HG02610 (cell line): ENCODE data around the gene CACNA1D.

ENCODE experiments used
- ATAC-seq: cut with Tn5 transposase; IDR thresholded peaks from one replicate; pipeline ENCODE4 v1.9.1; 2021; ENCODE audit warnings: mild to moderate bottlenecking, moderate library complexity; ENCODE audit not compliant: unreplicated experiment

CACNA1D gene

GRCh38 chr3:53837331-53837730 is 342.9 kb downstream of the CACNA1D start:
- no peak for ATAC-seq

DNA sequence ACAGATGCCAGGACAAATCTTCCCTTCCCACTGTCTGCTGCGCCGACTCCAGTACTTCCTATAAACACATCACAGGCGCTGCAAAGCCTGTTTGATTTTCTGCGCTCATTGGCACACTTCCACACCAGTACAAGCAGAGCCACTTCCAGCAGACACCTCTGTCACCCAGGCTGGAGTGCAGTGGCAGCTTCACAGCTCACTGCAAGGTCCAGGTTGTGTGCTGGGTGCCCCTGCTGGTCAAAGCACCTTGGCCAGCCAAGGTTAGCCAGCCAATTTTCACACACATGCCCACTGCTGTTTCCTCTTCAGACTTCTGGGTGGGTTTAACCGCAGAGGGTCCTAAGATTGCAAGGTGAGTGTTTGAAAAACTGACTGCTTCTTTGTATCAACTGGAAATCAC is 346.9 kb downstream of the CACNA1D start:
- no peak for ATAC-seq

- ATAC-seq, result no peak
Measured at GRCh38 chr3:53842436-53843194, 348.2 kb downstream of the CACNA1D start.

DNA sequence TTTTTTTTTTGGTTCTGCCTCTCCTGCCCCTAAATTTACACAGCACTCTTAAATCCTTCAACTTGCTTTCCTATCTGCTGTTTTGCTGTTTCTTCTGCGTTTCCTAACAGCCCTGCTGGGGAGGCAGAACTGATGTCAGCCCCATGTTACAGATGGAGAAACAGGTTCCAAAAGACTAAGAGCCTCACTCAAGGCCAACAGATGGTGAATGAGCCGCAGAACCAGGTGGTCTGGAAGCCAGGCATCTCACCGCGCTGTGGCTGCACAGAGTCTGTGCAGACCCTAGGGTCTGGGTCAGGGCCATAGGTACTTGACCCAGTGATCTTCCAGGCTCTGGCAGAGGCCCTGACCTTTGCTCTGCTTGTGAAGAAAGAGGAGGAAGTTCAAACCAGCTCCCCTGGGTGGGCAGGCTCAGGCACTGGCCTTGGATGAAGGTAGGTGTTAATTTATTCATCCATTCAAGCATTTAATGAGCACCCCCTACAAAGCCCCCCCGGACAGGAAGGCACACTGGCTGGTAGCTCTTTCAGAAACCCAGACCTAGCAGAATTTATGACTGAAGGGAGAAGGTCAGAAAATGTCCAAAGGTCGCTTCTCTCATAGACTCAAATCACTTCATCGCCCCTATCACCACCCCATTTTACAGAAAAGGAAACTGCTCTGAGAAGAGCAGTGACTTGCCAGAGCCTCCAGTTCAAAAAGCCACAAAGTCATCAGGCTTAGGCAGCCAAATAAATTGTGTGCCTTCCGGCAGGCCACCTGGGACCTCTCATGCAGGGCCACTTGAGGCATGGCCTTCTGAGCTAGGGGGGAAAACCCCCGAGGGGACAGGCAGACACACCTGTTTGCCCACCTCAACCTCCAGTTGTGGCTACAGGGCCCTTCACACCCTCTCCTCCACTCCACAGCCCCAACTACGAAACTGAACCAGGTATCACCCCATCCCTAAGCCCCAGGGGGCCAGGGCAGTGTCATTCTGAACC is 349.1 kb downstream of the CACNA1D start:
- peak; percentile 34 for ATAC-seq

DNA sequence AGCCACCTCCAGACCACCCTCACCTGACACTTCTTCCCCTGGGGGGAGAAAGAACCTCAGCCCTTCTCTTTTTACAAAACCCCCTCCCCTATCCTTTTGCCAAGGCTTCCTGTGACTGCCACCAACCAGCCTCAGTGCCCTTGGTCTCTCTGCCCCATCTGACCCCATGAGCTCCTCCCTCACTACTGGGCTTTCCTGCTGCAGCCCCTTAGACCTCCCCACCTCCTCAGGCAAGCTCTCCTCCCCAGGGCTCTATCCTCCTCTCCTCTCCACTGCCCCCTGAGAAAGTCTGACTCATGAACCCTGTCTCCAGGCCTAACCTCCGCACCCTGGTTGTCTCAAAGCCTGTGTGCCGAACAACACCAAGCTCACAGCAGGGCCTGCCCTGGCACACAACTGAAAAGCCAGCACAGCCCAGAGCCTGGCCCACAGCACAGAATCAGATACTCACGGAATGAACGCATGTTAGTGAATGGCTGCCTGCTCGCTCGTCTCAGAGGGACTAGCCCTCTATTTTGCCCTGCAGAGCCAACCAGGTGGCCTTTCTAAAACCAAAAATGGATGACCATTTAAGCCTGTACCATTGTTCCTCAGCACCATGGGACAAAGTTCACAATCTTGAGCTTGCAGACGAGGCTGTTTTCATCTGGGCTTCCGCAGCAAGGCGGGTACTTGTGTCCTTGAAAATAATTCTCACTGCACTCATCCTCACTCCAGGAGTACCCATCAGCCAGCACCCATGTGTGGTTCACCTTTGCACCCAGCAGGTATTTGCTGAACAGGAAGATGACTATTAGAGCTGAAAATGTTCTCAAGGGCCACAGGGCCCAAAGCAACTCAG is 350.1 kb downstream of the CACNA1D start:
- ATAC-seq, result no peak

GRCh38 chr3:53845103-53845880 is 350.9 kb downstream of the CACNA1D start:
- ATAC-seq, result no peak

DNA sequence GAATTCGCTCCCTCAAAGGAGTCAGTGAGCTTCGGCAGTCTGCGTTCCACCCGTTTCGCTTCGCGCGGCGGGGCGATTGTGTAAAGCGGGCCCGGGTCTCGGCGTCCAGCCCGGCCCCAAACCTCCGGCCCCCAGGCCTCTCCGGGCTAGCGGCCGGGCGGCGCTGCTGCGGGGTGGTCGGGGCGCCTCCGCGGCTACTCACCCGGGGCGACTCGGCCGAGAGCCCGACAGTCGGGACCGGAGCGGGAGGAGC is 351.4 kb downstream of the CACNA1D start:
- no peak for ATAC-seq

- ATAC-seq, result no peak
Measured at GRCh38 chr3:53846134-53846850, 351.9 kb downstream of the CACNA1D start, which contains the start of the genes CHDH and IL17RB. TSS of gene CHDH (minus strand) at chr3:53846419. CDS start at chr3:53824008, 22,411 bp downstream. TSS of gene IL17RB (plus strand) at chr3:53846568. CDS start at chr3:53846589, 21 bp downstream.

DNA sequence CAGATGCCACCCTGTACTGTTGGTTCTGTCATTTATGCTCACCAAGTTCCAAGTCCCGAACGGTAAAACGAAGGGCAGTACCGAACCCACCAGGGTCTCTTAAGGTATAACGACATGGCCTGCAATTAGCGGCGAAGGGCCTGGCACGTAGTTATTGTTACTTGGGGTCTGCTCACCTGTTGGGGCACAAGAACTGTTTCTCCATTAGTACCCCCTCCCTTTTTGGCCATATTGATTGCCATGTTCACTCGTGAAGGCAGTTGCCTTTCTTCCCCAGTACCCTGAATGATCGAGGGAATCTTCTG is 352.4 kb downstream of the CACNA1D start:
- no peak for ATAC-seq

DNA sequence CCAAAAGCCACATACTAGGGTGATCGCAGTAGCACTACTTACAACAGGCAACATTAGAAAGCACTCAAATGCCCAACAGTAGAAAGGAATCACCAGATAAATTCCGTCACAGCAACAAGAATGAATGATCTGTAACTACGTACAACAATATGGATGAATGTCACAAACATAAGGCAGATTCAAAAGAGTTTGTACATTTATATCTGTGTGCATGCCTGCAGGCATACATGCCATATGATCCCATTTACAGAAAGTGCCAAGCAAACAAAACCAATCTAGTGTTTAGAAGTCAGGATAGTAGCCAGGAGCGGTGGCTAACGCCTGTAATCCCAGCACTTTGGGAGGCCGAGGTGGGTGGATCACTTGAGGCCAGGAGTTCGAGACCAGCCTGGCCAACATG is 355.5 kb downstream of the CACNA1D start:
- ATAC-seq, result no peak

DNA sequence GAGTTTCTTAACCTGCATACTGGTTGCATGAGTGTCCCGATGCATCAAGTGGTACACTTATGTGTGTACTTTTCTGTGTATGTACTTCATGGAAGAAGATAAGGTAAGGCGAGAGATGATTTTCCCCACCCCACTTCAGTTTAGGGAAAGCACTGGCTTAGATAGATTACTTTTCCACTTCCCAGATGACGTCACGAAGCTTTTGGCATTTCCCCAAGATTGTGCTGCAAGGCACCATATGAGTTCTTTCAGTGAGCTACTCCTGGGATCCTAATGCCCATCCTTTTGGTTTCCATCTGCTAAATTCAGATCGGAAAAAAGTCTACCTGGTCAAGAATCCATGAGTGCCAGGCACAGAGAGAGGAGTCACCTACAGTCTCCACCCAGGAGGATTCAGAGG is 356.5 kb downstream of the CACNA1D start:
- ATAC-seq, result no peak

- ATAC-seq, result no peak
Measured at GRCh38 chr3:53856964-53857363, 362.6 kb downstream of the CACNA1D start.

GRCh38 chr3:53858096-53858741 is 363.8 kb downstream of the CACNA1D start:
- ATAC-seq, result no peak

DNA sequence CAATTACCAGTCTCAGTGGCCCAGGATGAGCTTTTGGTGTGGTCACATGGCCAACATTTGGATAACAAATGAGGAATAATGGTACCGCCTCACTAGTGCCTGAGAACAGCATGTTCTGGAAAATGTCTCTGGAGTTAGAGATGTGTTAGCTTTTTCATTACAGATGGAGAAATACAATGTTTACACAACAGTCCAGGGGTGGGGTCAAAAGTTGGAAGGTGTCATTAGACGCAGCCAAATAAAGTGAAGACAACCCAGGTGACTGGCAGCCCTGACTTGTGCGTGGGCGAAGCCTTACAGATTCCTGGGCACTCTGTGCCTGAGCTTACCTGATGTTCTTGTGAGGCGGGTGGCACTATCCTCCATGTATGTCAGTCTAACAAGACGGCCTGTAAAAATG is 364.8 kb downstream of the CACNA1D start:
- no peak for ATAC-seq

GRCh38 chr3:53860196-53860595 is 365.8 kb downstream of the CACNA1D start:
- ATAC-seq, result no peak

DNA sequence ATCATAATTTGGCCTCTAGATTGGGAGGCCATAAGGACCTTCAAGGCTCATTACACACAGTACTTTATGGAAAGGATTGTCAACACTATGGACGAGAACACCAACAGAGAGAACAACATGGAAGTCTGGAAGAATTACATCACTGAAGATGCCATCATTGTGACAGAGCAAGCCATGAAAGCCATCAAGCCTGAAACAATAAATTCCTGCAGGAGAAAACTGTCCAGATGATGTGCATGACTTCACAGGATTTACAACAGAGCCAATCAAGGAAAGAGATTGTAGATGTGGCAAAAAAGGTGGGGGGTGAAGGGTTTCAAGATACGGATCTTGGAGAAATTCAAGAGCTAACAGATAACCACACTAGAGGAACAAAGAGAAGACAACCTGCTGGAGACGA is 367.8 kb downstream of the CACNA1D start:
- no peak for ATAC-seq

DNA sequence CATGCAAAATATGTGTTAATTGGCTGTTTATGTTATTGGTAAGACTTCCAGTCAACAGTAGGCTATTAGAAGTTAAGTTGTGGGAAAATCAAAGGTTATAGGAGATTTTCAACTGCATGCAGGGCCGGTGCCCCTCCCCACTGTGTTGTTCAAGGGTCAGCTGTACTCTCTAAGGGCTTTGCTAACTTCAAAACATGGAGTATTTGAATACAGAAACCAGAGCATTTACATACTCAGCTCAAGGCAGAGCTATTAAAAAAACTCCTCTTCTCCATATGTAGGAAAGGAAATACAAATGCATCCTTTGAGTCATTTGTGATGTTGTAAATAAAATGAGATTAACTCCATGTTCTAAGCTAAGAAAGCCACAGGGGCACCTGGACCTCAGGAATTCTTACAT is 368.7 kb downstream of the CACNA1D start:
- ATAC-seq, result no peak
